HepG2 (cell line): ENCODE measurements around the gene TK2.

Experiments used
- CTCF ChIP-seq: sonication (generic); formaldehyde crosslinking; IDR thresholded peaks from 2 replicates; pipeline ENCODE4 v1.5.0; 2020; ENCODE audit warnings: mild to moderate bottlenecking, missing genetic modification reagents, moderate library complexity
- RBM39 ChIP-seq: fragments of 200-400 bp; formaldehyde crosslinking; IDR thresholded peaks from one replicate; pipeline ENCODE4 v1.6.1; 2018; ENCODE audit warnings: antibody characterized with exemption, mild to moderate bottlenecking, low read depth, low read length; ENCODE audit not compliant: poor library complexity, severe bottlenecking
- STAT6 ChIP-seq: sonication (generic); formaldehyde crosslinking; IDR thresholded peaks from 2 replicates; pipeline ENCODE4 v1.4.0; 2020; ENCODE audit warnings: missing genetic modification reagents, mild to moderate bottlenecking, borderline replicate concordance
- ZNF33A ChIP-seq: sonication (generic); formaldehyde crosslinking; IDR thresholded peaks from 2 replicates; pipeline ENCODE4 v1.5.1; 2020; ENCODE audit warnings: missing genetic modification reagents, mild to moderate bottlenecking, moderate library complexity, borderline replicate concordance
- ZNF646 ChIP-seq: sonication (generic); formaldehyde crosslinking; IDR thresholded peaks from 2 replicates; pipeline ENCODE4 v1.9.0; 2021; ENCODE audit warnings: mild to moderate bottlenecking, missing genetic modification reagents
- ZNF781 ChIP-seq: sonication (generic); formaldehyde crosslinking; IDR thresholded peaks from 2 replicates; pipeline ENCODE4 v1.5.1; 2020; ENCODE audit warnings: borderline replicate concordance, mild to moderate bottlenecking, missing genetic modification reagents; ENCODE audit errors: not compliant biosample characterization

GRCh38 chr16:66574531-66574930 is 24.6 kb upstream of the TK2 start:
- TF ChIP-seq RBM39 (no peak), STAT6 (CRISPR knock-in tag) (no peak), ZNF33A (no peak), CTCF (CRISPR knock-in tag) (no peak), ZNF646 (CRISPR knock-in tag) (no peak), ZNF781 (CRISPR knock-in tag) (no peak)
